ENCODE results near the gene ABR.

DNA sequence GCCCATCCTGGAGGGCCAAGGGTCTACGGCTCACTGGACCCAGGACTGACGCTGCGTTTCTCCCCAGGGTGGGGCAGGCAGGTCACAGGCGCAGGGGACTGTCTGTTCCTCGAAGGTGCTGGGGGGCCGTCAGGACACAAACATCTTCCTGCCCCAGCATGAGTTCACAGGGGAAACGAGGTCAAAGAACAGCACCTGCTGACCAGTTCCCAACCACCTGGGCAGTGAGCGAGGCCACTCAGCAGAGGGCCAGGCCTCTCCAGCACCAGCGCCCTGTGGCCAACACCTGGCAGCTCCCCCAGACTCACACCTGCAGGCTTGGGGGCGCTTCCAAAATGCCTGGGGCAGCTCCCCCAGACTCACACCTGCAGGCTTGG lies 153.2 kb downstream of the ABR start:
- TF ChIP-seq, protein P1, sequence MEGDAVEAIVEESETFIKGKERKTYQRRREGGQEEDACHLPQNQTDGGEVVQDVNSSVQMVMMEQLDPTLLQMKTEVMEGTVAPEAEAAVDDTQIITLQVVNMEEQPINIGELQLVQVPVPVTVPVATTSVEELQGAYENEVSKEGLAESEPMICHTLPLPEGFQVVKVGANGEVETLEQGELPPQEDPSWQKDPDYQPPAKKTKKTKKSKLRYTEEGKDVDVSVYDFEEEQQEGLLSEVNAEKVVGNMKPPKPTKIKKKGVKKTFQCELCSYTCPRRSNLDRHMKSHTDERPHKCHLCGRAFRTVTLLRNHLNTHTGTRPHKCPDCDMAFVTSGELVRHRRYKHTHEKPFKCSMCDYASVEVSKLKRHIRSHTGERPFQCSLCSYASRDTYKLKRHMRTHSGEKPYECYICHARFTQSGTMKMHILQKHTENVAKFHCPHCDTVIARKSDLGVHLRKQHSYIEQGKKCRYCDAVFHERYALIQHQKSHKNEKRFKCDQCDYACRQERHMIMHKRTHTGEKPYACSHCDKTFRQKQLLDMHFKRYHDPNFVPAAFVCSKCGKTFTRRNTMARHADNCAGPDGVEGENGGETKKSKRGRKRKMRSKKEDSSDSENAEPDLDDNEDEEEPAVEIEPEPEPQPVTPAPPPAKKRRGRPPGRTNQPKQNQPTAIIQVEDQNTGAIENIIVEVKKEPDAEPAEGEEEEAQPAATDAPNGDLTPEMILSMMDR (conservative IDR thresholded peaks at IDR 0.05; ENCODE audit: low read depth, low read length) = no peak
- no peak for TF ChIP-seq EZH2 (IDR thresholded peaks at IDR 0.05; ENCODE audit: low read length, unreplicated experiment)
